Activated T-cell treated with anti-CD3 and anti-CD28 coated beads for 4 hours (primary cell): ENCODE measurements around the gene SLCO4A1.

ENCODE experiments used
- DNase-seq: peaks from one replicate; pipeline ENCODE4 v3.0.0-alpha.2; 2020

SLCO4A1 gene

DNA sequence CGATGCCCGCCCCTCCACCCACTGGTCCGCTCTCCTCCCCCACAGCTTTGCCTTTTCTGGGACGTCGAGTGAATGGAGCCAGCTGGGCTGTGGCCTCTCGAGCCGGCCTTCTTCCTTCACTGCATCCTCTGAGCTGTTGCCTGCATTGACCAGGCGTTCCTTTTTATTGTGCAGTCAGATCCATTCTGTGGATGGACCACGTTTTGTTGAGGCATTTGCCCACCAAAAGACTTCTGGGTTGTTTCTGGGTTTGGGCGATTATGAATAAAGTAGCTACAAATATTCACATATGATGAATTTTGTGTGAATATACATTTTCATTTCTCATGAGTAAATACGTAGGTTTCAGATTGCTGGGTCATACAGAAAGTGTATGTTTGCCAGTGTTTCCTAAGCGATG, 76.2 kb downstream of the SLCO4A1 start:
- no peak for DNase-seq

DNA sequence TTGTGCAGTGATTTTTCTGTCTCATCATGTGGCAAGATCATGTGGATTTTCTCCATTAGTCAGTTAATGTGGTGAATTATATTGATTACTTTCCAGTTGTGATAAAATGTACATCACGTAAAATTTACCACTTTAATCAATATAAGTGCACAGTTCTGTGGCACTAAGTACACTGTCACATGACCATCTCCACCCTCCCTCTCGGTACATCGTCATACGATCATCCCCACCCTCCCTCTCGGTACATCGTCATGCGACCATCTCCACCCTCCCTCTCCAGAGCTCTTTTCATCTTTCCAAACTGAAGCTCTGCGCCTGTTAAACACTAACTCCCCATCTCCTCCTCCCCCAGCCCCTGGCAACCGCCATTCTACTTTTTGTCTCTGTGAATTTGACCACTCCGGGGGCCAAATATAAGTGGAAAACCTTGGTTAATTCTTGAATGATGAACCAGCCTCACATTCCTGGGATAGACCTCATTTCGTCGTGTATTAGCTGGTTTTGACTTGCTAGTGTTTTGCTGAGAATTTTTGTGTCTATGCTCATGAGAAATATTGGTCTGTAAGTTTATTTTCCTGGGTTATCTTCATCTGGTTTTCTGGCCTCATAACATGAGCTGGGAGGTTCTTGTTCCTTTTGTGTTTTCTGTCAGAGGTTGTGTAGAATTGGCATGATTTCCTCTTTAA, 77.1 kb downstream of the SLCO4A1 start:
- DNase-seq, result no peak
